HG02943 (cell line): ENCODE measurements around the gene MTFMT.
"Not testable (repeated sequence)": the region's sequence is repeated elsewhere in the genome, so short reads cannot be mapped to it uniquely, and the experiment has no call there.

Experiments
- ATAC-seq: cut with Tn5 transposase; IDR thresholded peaks from one replicate; pipeline ENCODE4 v1.9.1; 2021; ENCODE audit warnings: mild to moderate bottlenecking, low read depth, moderate library complexity; ENCODE audit not compliant: unreplicated experiment

MTFMT gene

GRCh38 chr15:65028921-65029735, at the start of gene MTFMT:
Gene MTFMT (minus strand): TSS chr15:65029639. CDS start chr15:65029613, 26 bp downstream.
- no peak for ATAC-seq

DNA sequence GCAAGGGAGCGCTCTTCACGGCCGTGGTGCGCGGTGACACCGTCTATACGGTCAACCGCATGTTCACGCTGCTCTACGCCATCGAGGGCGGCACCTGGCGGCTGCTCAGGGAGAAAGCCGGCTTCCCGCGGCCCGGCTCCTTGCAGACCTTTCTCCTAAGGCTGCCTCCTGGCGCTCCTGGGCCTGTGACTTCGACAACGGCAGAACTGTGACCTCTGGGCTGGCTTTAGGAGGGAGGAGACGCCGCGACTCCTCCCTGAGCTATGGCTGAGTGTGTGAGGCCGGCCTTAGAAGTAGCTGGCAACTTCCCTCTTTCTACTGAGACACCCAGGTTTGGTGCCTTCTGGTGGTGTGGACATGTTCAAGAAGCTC, 48.5 kb upstream of the MTFMT start:
- no peak for ATAC-seq

DNA sequence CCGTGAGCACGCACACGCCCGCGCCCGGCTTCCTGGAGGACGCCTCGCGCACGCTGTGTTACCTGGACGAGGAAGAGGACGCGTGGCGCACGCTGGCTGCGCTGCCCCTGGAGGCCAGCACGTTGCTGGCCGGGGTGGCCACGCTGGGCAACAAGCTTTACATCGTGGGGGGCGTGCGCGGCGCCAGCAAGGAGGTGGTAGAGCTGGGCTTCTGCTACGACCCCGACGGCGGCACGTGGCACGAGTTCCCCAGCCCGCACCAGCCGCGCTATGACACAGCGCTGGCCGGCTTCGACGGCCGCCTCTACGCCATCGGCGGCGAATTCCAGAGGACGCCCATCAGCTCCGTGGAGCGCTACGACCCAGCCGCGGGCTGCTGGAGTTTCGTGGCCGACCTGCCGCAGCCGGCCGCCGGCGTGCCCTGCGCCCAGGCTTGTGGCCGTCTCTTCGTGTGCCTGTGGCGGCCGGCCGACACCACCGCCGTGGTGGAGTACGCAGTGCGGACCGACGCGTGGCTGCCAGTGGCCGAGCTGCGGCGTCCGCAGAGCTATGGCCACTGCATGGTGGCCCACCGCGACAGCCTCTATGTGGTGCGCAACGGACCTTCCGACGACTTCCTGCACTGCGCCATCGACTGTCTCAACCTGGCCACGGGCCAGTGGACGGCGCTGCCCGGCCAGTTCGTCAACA, 48.0 kb upstream of the MTFMT start:
- no peak for ATAC-seq

DNA sequence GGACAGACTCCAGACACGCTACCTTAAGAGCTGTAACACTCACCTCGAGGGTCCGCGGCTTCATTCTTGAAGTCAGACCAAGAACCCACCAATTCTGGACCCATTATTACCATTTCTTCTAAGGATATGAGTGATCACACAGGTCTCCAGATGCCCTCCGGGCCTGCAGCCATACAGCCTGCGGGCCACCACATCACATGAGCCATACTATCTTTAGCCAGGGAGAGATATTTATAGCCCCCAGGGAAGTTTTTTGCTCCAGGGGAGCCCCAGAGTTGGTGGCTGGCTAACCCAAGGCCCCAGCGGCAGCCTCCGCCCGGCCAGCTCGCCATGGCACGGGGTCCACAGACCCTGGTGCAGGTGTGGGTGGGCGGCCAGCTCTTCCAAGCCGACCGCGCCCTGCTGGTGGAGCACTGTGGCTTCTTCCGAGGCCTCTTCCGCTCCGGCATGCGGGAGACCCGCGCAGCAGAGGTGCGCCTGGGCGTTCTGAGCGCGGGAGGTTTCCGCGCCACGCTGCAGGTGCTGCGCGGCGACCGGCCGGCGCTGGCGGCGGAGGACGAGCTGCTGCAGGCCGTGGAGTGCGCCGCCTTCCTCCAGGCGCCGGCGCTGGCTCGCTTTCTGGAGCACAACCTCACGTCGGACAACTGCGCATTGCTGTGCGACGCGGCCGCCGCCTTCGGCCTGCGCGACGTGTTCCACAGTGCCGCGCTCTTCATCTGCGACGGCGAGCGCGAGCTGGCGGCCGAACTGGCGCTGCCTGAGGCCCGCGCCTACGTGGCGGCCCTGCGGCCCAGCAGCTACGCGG, 47.2 kb upstream of the MTFMT start, which contains the start of gene KBTBD13:
TSS of gene KBTBD13 (plus strand) at position 261 of the 805 bp plus-strand sequence. CDS start at position 331, 70 bp downstream.
- ATAC-seq: no peak

DNA sequence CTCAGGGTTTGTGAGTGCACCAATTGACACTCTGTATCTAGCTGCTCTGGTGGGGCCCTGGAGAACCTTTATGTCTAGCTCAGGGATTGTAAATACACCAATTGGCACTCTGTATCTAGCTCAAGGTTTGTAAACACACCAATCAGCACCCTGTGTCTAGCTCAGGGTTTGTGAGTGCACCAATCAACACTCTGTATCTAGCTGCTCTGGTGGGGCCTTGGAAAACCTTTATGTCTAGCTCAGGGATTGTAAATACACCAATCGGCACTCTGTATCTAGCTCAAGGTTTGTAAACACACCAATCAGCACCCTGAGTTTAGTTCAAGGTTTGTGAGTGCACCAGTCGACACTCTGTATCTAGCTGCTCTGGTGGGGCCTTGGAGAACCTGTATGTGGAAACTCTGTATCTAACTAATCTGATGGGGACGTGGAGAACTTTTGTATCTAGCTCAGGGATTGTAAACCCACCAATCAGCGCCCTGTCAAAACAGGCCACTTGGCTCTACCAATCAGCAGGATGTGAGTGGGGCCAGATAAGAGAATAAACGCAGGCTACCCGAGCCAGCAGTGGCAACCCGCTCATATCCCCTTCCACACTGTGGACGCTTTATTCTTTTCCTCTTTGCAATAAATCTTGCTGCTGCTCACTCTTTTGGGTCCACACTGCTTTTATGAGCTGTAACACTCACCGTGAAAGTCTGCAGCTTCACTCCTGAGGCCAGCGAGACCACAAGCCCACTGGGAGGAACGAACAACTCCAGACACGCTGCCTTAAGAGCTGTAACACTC, 46.4 kb upstream of the MTFMT start:
- not testable (repeated sequence) for ATAC-seq

DNA sequence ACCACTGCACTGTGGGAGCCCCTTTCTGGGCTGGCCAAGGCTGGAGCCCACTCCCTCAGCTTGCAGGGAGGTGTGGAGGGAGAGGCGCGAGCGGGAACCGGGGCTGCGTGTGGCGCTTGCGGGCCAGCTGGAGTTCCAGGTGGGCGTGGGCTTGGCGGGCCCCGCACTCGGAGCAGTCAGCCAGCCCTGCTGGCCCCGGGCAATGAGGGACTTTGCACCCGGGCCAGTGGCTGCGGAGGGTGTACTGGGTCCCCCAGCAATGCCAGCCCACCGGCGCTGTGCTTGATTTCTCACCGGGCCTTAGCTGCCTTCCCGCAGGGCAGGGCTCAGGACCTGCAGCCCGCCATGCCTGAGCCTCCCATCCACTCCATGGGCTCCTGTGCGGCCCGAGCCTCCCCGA, 45.5 kb upstream of the MTFMT start:
- not testable (repeated sequence) for ATAC-seq

- ATAC-seq: no peak
Measured at GRCh38 chr15:65072617-65073016, 43.2 kb upstream of the MTFMT start.

GRCh38 chr15:65072027-65072426, 42.6 kb upstream of the MTFMT start:
- no peak for ATAC-seq

- no peak for ATAC-seq
Measured at GRCh38 chr15:65071381-65071811, 42.0 kb upstream of the MTFMT start.

GRCh38 chr15:65069779-65070546, 40.5 kb upstream of the MTFMT start:
- ATAC-seq: no peak

DNA sequence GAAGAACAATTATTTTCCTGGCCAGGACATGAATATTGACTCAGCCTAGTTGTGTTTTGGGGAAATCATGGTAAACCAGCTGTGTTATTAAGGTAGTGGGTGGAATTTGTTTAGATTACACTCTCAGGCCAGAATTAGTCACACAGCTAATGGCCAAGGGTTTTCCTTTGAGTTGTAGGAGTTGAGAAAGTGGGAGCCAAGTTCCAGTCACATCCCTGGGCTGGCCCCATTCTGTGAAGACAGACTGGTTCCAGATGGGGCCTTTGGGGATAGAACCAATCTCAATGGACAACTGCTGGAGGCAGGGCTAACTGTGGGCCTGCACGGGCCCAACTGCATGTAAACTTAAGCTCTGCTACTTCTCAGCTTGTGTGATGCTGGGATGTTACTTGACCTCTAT, 39.7 kb upstream of the MTFMT start:
- no peak for ATAC-seq

GRCh38 chr15:65068403-65068788, 39.0 kb upstream of the MTFMT start:
- ATAC-seq: no peak

DNA sequence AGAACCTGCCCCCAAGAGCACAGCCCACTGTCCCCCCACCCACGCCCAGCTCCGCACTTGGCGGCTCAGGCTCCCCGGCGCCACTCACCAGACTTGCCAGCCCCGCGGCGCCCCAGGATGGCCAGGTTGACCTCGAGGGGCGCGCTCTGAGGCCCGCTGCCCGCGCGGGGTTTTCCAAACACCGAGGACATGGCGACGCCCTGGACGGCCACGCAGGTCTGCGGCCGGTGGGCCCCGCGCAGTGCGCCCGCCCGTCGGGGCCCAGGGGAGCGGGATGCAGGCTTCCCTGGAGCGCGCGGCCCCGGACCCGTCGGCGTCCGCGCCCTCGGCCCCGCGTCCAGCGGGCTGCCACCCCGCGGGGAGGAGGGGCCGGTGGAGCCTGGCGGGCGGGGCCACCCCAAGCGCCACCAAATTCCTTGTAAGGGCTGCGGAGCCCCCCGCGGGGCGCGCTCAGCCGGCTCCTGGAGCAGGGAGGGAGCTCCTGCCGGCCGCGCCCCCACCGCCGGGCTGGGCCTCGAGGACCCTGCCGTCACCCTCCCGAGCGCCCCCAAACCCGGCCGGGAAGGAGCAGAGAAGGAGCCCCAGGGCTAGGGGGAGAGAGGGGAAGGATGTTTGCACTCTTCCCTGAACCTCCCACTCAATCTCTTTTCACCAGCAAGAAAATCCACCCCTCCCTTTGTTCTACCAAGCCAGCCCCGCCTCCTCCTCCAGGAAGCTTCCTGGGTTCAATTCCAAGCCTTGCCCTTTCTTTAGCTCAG, 38.4 kb upstream of the MTFMT start, which contains the start of gene RASL12:
TSS of gene RASL12 (minus strand) at position 347 of the 758 bp plus-strand sequence. CDS start at position 191, 156 bp downstream.
- no peak for ATAC-seq

GRCh38 chr15:65067317-65067644, 37.8 kb upstream of the MTFMT start:
- no peak for ATAC-seq

- ATAC-seq: no peak
Measured at GRCh38 chr15:65066635-65067316, 37.3 kb upstream of the MTFMT start.

DNA sequence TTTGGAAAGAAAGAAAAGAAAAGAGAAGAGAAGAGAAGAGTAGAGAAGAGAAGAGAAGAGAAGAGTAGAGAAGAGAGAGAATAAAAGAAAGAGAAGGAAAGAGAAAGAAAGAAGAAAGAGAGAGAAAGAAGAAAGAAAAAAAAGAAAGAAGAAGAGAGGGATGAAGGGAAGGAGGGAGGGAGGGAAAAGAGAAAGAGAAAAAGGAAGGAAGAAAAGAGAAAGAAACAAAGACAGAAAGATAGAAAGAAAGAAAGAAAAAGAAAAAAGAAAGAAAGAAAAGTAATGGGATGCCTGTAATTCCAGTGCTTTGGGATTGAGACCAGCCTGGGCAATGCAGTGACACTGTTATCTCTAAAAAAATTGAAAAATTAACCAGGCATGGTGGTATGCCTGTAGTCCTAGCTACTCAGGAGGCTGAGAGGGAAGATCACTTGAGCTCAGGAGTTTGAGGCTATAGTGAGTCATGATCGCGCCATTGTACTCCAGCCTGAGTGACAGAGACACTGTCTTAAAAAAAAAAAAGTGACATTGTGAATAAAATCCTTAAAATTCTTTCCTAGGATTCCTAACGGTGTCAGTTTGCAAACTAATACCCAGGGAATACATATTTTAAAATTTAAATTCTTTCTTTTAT, 36.7 kb upstream of the MTFMT start:
- ATAC-seq: no peak

- no peak for ATAC-seq
Measured at GRCh38 chr15:65062726-65063125, 33.3 kb upstream of the MTFMT start.

DNA sequence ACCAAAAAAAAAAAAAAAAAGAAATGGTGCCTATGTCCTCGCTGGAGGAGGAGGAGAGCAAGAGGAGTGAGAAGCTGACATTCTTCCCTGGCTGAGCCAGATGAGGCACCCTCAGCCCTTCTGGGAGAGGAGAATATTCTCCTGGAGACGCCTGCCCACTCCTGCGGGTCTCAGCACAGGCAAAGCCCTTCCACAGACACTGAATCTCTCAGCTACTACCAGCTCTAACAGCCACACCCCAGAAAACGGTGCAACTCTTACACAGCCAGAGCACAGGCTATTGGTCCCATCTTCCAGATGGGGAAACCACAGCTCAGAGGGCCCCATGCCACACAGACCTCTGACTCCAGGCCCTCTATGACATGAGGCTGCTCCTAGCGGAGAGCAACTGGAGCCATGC, 32.6 kb upstream of the MTFMT start:
- ATAC-seq: no peak
